IMR-90 (cell line): ENCODE measurements around the gene AQP12B. TPM values are rescaled to one million over a fixed set of nuclear protein-coding genes. Genes with fewer than 3 reads are reported as not detected.
"Not testable (repeated sequence)": the region's sequence is repeated elsewhere in the genome, so short reads cannot be mapped to it uniquely, and the experiment has no call there.

Experiments
- ATAC-seq: fragments of 200-7000 bp; cut with Tn5 transposase; 2 replicates; pipeline ENCODE4 v1.9.1; 2020; ENCODE audit warnings: low read depth, mild to moderate bottlenecking, moderate library complexity
- BruUV-seq: library from RNA; stranded (reverse); fragments of 400-500 nt; replicated peaks from 2 replicates; lab custom pipeline; 2021; lab: Mats Ljungman, UMichigan
- CTCF ChIA-PET: fragments of 300-600 bp; formaldehyde crosslinking; extraction: SDS; loops from one replicate; lab custom pipeline; 2021; ENCODE audit warnings: antibody characterized with exemption; lab: Yijun Ruan, JAX
- POLR2A ChIA-PET: fragments of 300-600 bp; sonication (Branson Sonifier 250); formaldehyde crosslinking; loops from one replicate; lab custom pipeline; 2022; ENCODE audit warnings: antibody characterized with exemption; ENCODE audit not compliant: unreplicated experiment; lab: Charles Lee
- DNase-seq: peaks from one replicate; pipeline ENCODE4 v3.0.0; 2013
- H2AFZ ChIP-seq: replicated peaks from 2 replicates; pipeline ENCODE3; 2013; ENCODE audit warnings: low read length, mild to moderate bottlenecking; ENCODE audit not compliant: poor library complexity
- H2AK5ac ChIP-seq: 2 replicates; pipeline ENCODE4 v1.6.1; 2013; ENCODE audit warnings: low read depth, low read length, inconsistent platforms
- H2AK9ac ChIP-seq: replicated peaks from 2 replicates; pipeline ENCODE3; 2013; ENCODE audit warnings: mild to moderate bottlenecking, low read depth, low read length, moderate library complexity; ENCODE audit not compliant: poor library complexity
- H2BK120ac ChIP-seq: 2 replicates; pipeline ENCODE4 v1.6.1; 2013; ENCODE audit warnings: low read depth, low read length, inconsistent platforms
- H2BK15ac ChIP-seq: 3 replicates; pipeline ENCODE4 v1.6.1; 2013; ENCODE audit warnings: low read depth, low read length, inconsistent platforms
- H2BK20ac ChIP-seq: 2 replicates; pipeline ENCODE4 v1.6.1; 2013; ENCODE audit warnings: low read depth, mild to moderate bottlenecking, inconsistent platforms, low read length, moderate library complexity
- H2BK5ac ChIP-seq: 2 replicates; pipeline ENCODE4 v1.6.1; 2013; ENCODE audit warnings: mild to moderate bottlenecking, low read depth, low read length, inconsistent platforms; ENCODE audit not compliant: poor library complexity, severe bottlenecking
- H3K14ac ChIP-seq: replicated peaks from 2 replicates; pipeline ENCODE4 v1.6.1; 2013; ENCODE audit warnings: low read depth, low read length, inconsistent platforms
- H3K18ac ChIP-seq: 2 replicates; pipeline ENCODE4 v1.6.1; 2013; ENCODE audit warnings: low read depth, low read length, control low read depth
- H3K23ac ChIP-seq: 2 replicates; pipeline ENCODE4 v1.6.1; 2013; ENCODE audit warnings: low read depth, low read length, inconsistent platforms
- H3K27ac ChIP-seq: 2 replicates; pipeline ENCODE4 v1.5.1; 2013; ENCODE audit warnings: mild to moderate bottlenecking, control low read depth, low read length; ENCODE audit not compliant: insufficient read depth
- H3K27me3 ChIP-seq: 2 replicates; pipeline ENCODE4 v1.6.1; 2013; ENCODE audit warnings: low read length; ENCODE audit not compliant: control insufficient read depth, insufficient read depth
- H3K36me3 ChIP-seq: 2 replicates; pipeline ENCODE4 v1.6.1; 2013; ENCODE audit warnings: low read length, mixed read lengths; ENCODE audit not compliant: control insufficient read depth, insufficient read depth
- H3K4ac ChIP-seq: 2 replicates; pipeline ENCODE4 v1.6.1; 2013; ENCODE audit warnings: low read depth, low read length, inconsistent platforms
- H3K4me1 ChIP-seq: 2 replicates; pipeline ENCODE4 v1.6.1; 2013; ENCODE audit warnings: low read length, mixed read lengths; ENCODE audit not compliant: control insufficient read depth, insufficient read depth
- H3K4me2 ChIP-seq: 2 replicates; pipeline ENCODE4 v1.6.1; 2013; ENCODE audit warnings: low read depth, mild to moderate bottlenecking, control low read depth, low read length, moderate library complexity
- H3K4me3 ChIP-seq: 2 replicates; pipeline ENCODE4 v1.5.1; 2013; ENCODE audit warnings: low read depth, mild to moderate bottlenecking, control low read depth, low read length, moderate library complexity; ENCODE audit not compliant: insufficient read depth
- H3K56ac ChIP-seq: 2 replicates; pipeline ENCODE4 v1.6.1; 2013; ENCODE audit warnings: low read length, inconsistent platforms; ENCODE audit not compliant: insufficient read depth; ENCODE audit errors: extremely low read depth
- H3K79me1 ChIP-seq, 2 experiments: 2 replicates each; pipeline ENCODE4 v1.6.1; 2013; ENCODE audit warnings: low read length in 2 of 2, inconsistent platforms in 1 of 2, low read depth in 1 of 2
- H3K9ac ChIP-seq: 2 replicates; pipeline ENCODE4 v1.6.1; 2013; ENCODE audit warnings: low read depth, low read length, control low read depth
- H3K9me1 ChIP-seq: 2 replicates; pipeline ENCODE4 v1.6.1; 2013; ENCODE audit warnings: low read length, inconsistent platforms; ENCODE audit not compliant: insufficient read depth
- H3K9me3 ChIP-seq: 2 replicates; pipeline ENCODE4 v1.6.1; 2013; ENCODE audit warnings: low read length; ENCODE audit not compliant: control insufficient read depth, insufficient read depth
- H4K20me1 ChIP-seq: 2 replicates; pipeline ENCODE4 v1.6.1; 2013; ENCODE audit warnings: low read length, inconsistent platforms; ENCODE audit not compliant: insufficient read depth
- H4K5ac ChIP-seq: 2 replicates; pipeline ENCODE4 v1.6.1; 2013; ENCODE audit warnings: mild to moderate bottlenecking, low read depth, low read length, control low read depth
- H4K8ac ChIP-seq, 2 experiments: 2 replicates each; pipeline ENCODE4 v1.6.1; 2013; ENCODE audit warnings: low read depth in 2 of 2, low read length in 2 of 2, control low read depth in 1 of 2, inconsistent platforms in 1 of 2
- H4K91ac ChIP-seq: 2 replicates; pipeline ENCODE4 v1.6.1; 2013; ENCODE audit warnings: low read depth, low read length, inconsistent platforms; ENCODE audit not compliant: insufficient read depth
- WGBS, 2 experiments: methylation state at CpG; one replicate each; pipeline versions ENCODE4 v1.1.5 to v1.1.7; 2013; ENCODE audit warnings: missing lambda C conversion rate in 2 of 2; ENCODE audit not compliant: insufficient read length in 1 of 2; ENCODE audit errors: extremely low coverage in 2 of 2; 5-methylcytosine and 5-hydroxymethylcytosine counted together
- dilution Hi-C: fragments of 300-500 bp; cut with HindIII; formaldehyde crosslinking; loops from one replicate; pipeline ENCODE4 v1.14.3; 2018; ENCODE audit warnings: low sequenced_read_pairs; ENCODE audit not compliant: unreplicated experiment
- in situ Hi-C: fragments of 300-500 bp; cut with MboI; formaldehyde crosslinking; loops from 3 replicates; pipeline ENCODE4 v1.14.3; 2019; ENCODE audit warnings: low sequenced_read_pairs, inconsistent platforms, mixed read lengths
- intact Hi-C: fragments of 100-400 bp; cut with micrococcal nuclease; formaldehyde crosslinking; loops from 2 replicates; pipeline ENCODE4 v1.10.0; 2022
- polyA plus RNA-seq, 3 experiments: library from polyadenylated mRNA; depleted of rRNA; stranded (reverse); fragments of >200 nt; gene quantifications; 2 replicates each; pipeline ENCODE4 v1.2.3, GENCODE V29; 2012; ENCODE audit warnings: low replicate concordance in 1 of 3
- total RNA-seq: library from RNA; depleted of rRNA; stranded (reverse); fragments of >200 nt; gene quantifications from 2 replicates; pipeline ENCODE4 v1.2.3, GENCODE V29; 2012

Gene AQP12B
- total and polyA plus RNA-seq, 2 of the 4 experiments (the other 2 are of a cell fraction): not detected

- H3K79me1 ChIP-seq, H3K23ac ChIP-seq, H3K56ac ChIP-seq, ATAC-seq, H3K27ac ChIP-seq, intact Hi-C loops, H4K5ac ChIP-seq, H3K14ac ChIP-seq, H2BK15ac ChIP-seq, in situ Hi-C loops, H2AK5ac ChIP-seq, H3K4me3 ChIP-seq, DNase-seq, H3K9ac ChIP-seq, H3K4ac ChIP-seq, H3K9me3 ChIP-seq, BruUV-seq, H2BK5ac ChIP-seq, H3K4me2 ChIP-seq, CTCF ChIA-PET, H3K9me1 ChIP-seq, H3K27me3 ChIP-seq, H4K20me1 ChIP-seq, H4K91ac ChIP-seq, H2BK120ac ChIP-seq, H4K8ac ChIP-seq, H2BK20ac ChIP-seq, H3K4me1 ChIP-seq, H2AK9ac ChIP-seq, H3K36me3 ChIP-seq, dilution Hi-C loops, H3K18ac ChIP-seq, POLR2A ChIA-PET, H2AFZ ChIP-seq: not testable (repeated sequence)
- WGBS, 2 experiments: no CpG with 5 or more reads among the region's 13 CpGs
Measured at GRCh38 chr2:240696469-240696868, 13.8 kb upstream of the AQP12B start.

- dilution Hi-C loops, H3K27ac ChIP-seq, H3K18ac ChIP-seq, H3K56ac ChIP-seq, H2AK9ac ChIP-seq, H4K5ac ChIP-seq, H3K4me1 ChIP-seq, H3K9me1 ChIP-seq, in situ Hi-C loops, H3K36me3 ChIP-seq, H2AK5ac ChIP-seq, H4K91ac ChIP-seq, H2BK120ac ChIP-seq, H3K9me3 ChIP-seq, H3K4me2 ChIP-seq, CTCF ChIA-PET, H3K79me1 ChIP-seq, DNase-seq, H3K14ac ChIP-seq, BruUV-seq, H4K20me1 ChIP-seq, H3K4me3 ChIP-seq, H4K8ac ChIP-seq, intact Hi-C loops, H2BK15ac ChIP-seq, H3K23ac ChIP-seq, H2BK20ac ChIP-seq, ATAC-seq, H2BK5ac ChIP-seq, H3K4ac ChIP-seq, H3K9ac ChIP-seq, H3K27me3 ChIP-seq, H2AFZ ChIP-seq, POLR2A ChIA-PET: not testable (repeated sequence)
- no CpG with 5 or more reads among the region's 19 CpGs for WGBS, 2 experiments
Measured at GRCh38 chr2:240695593-240695992, 12.9 kb upstream of the AQP12B start.
